Measurements from ENCODE around the gene ODAD4.

- TF ChIP-seq CTCF (IDR thresholded peaks at IDR 0.05; ENCODE audit: low read depth, low read length), result no peak
- no peak for TF ChIP-seq EZH2phosphoT487 (IDR thresholded peaks at IDR 0.05; ENCODE audit: low read depth)
These were observed 11.9 kb upstream of the ODAD4 start, which contains the start of gene ACLY for GRCh38 chr17:41918314-41919164.
